Measurements from ENCODE around the gene RFT1. TPM values are rescaled to one million over a fixed set of nuclear protein-coding genes. Genes with fewer than 3 reads are reported as not detected.

Gene RFT1
- total and polyA plus RNA-seq, 2 of the 13 experiments (the other 11 are each of a cell fraction or from before 2014, with no cell fraction given), result 23.2 to 37.0 TPM

DNA sequence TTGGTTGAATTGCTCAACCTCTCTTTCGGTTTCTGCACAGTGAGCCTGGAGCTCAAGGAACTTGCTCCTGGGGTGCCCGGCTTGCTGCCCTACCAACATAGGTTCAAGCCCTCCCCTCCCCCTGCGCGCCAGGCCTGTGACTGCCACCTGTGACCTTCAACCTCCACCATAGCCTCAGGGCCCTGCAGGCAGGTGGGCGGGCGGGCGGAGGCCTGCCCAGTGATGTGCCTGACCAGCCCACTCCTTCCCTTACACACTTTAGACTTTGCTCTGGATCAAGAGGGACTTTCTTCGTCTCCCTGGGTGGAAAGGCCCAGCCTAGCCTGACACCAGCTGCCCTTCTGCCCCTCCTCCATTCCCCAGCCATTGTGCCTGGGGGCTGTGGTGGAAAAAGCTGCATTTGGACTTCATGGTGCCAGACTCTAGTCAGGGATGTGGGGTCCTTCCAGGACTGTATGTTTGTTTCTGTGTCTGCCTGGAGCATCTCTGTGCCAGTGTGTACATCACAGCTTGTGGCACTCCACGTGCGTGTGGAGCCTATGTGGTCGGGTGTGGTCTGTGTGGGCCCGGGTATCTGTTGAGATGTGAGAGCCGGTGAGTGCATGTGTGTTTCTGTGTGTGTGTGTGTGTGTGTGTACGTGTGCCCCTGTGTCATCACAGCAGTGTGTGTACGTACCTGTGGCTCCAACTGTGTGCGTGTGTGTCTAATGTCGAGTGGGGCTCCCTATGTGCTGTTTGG is 40.3 kb upstream of the RFT1 start (continued):
- TF ChIP-seq, protein P1, sequence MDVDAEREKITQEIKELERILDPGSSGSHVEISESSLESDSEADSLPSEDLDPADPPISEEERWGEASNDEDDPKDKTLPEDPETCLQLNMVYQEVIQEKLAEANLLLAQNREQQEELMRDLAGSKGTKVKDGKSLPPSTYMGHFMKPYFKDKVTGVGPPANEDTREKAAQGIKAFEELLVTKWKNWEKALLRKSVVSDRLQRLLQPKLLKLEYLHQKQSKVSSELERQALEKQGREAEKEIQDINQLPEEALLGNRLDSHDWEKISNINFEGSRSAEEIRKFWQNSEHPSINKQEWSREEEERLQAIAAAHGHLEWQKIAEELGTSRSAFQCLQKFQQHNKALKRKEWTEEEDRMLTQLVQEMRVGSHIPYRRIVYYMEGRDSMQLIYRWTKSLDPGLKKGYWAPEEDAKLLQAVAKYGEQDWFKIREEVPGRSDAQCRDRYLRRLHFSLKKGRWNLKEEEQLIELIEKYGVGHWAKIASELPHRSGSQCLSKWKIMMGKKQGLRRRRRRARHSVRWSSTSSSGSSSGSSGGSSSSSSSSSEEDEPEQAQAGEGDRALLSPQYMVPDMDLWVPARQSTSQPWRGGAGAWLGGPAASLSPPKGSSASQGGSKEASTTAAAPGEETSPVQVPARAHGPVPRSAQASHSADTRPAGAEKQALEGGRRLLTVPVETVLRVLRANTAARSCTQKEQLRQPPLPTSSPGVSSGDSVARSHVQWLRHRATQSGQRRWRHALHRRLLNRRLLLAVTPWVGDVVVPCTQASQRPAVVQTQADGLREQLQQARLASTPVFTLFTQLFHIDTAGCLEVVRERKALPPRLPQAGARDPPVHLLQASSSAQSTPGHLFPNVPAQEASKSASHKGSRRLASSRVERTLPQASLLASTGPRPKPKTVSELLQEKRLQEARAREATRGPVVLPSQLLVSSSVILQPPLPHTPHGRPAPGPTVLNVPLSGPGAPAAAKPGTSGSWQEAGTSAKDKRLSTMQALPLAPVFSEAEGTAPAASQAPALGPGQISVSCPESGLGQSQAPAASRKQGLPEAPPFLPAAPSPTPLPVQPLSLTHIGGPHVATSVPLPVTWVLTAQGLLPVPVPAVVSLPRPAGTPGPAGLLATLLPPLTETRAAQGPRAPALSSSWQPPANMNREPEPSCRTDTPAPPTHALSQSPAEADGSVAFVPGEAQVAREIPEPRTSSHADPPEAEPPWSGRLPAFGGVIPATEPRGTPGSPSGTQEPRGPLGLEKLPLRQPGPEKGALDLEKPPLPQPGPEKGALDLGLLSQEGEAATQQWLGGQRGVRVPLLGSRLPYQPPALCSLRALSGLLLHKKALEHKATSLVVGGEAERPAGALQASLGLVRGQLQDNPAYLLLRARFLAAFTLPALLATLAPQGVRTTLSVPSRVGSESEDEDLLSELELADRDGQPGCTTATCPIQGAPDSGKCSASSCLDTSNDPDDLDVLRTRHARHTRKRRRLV (CRISPR knock-in tag; IDR thresholded peaks at IDR 0.05), result no peak
- TF ChIP-seq, protein P2, sequence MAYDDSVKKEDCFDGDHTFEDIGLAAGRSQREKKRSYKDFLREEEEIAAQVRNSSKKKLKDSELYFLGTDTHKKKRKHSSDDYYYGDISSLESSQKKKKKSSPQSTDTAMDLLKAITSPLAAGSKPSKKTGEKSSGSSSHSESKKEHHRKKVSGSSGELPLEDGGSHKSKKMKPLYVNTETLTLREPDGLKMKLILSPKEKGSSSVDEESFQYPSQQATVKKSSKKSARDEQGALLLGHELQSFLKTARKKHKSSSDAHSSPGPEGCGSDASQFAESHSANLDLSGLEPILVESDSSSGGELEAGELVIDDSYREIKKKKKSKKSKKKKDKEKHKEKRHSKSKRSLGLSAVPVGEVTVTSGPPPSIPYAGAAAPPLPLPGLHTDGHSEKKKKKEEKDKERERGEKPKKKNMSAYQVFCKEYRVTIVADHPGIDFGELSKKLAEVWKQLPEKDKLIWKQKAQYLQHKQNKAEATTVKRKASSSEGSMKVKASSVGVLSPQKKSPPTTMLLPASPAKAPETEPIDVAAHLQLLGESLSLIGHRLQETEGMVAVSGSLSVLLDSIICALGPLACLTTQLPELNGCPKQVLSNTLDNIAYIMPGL (CRISPR knock-in tag; IDR thresholded peaks at IDR 0.05; ENCODE audit: borderline replicate concordance in 1 of 2, low read depth in 1 of 2), result 0 out of 4 replicates have a peak, but pooled peaks of 1 of the 2 experiments have one; percentile 34
- TF ChIP-seq ZC3H4 (CRISPR knock-in tag; IDR thresholded peaks at IDR 0.05; ENCODE audit: borderline replicate concordance), result no peak
- no peak for TF ChIP-seq ZFP37 (CRISPR knock-in tag; IDR thresholded peaks at IDR 0.05; ENCODE audit: borderline replicate concordance)
- no peak for TF ChIP-seq ZNF451 (CRISPR knock-in tag; IDR thresholded peaks at IDR 0.05)
- TF ChIP-seq NR1H2 (CRISPR knock-in tag; IDR thresholded peaks at IDR 0.05; ENCODE audit: borderline replicate concordance, low read depth), result no peak
- TF ChIP-seq EED (CRISPR knock-in tag; IDR thresholded peaks at IDR 0.05), result no peak
- peak; percentile 56; the same call in 1 of the 2 replicates for TF ChIP-seq CCDC6 (CRISPR knock-in tag; IDR thresholded peaks at IDR 0.05)
- no peak for TF ChIP-seq PTBP1 (IDR thresholded peaks at IDR 0.05; ENCODE audit: low read depth, low read length, poor library complexity, severe bottlenecking)
- TF ChIP-seq ZNF205 (CRISPR knock-in tag; IDR thresholded peaks at IDR 0.05), result peak; percentile 75
- no peak for TF ChIP-seq ZNF431 (CRISPR knock-in tag; IDR thresholded peaks at IDR 0.05; ENCODE audit: borderline replicate concordance, low read depth)
- TF ChIP-seq, protein P3, sequence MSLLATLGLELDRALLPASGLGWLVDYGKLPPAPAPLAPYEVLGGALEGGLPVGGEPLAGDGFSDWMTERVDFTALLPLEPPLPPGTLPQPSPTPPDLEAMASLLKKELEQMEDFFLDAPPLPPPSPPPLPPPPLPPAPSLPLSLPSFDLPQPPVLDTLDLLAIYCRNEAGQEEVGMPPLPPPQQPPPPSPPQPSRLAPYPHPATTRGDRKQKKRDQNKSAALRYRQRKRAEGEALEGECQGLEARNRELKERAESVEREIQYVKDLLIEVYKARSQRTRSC (CRISPR knock-in tag; IDR thresholded peaks at IDR 0.05; ENCODE audit: low read depth), result no peak
- no peak for TF ChIP-seq SRSF4 (IDR thresholded peaks at IDR 0.05; ENCODE audit: low read depth, low read length, poor library complexity, severe bottlenecking)
- TF ChIP-seq, protein P4, sequence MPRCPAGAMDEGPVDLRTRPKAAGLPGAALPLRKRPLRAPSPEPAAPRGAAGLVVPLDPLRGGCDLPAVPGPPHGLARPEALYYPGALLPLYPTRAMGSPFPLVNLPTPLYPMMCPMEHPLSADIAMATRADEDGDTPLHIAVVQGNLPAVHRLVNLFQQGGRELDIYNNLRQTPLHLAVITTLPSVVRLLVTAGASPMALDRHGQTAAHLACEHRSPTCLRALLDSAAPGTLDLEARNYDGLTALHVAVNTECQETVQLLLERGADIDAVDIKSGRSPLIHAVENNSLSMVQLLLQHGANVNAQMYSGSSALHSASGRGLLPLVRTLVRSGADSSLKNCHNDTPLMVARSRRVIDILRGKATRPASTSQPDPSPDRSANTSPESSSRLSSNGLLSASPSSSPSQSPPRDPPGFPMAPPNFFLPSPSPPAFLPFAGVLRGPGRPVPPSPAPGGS (CRISPR knock-in tag; IDR thresholded peaks at IDR 0.05), result no peak
- TF ChIP-seq SMAD3 (CRISPR knock-in tag; IDR thresholded peaks at IDR 0.05), result no peak
- TF ChIP-seq, protein P5, sequence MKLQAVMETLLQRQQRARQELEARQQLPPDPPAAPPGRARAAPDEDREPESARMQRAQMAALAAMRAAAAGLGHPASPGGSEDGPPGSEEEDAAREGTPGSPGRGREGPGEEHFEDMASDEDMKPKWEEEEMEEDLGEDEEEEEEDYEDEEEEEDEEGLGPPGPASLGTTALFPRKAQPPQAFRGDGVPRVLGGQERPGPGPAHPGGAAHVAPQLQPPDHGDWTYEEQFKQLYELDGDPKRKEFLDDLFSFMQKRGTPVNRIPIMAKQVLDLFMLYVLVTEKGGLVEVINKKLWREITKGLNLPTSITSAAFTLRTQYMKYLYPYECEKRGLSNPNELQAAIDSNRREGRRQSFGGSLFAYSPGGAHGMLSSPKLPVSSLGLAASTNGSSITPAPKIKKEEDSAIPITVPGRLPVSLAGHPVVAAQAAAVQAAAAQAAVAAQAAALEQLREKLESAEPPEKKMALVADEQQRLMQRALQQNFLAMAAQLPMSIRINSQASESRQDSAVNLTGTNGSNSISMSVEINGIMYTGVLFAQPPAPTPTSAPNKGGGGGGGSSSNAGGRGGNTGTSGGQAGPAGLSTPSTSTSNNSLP (IDR thresholded peaks at IDR 0.05; ENCODE audit: low read depth, low read length), result no peak
- 0 out of 2 replicates have a peak, but pooled peaks have one; percentile 58 for TF ChIP-seq ZNF766 (CRISPR knock-in tag; IDR thresholded peaks at IDR 0.05; ENCODE audit: borderline replicate concordance)
- TF ChIP-seq POGZ (CRISPR knock-in tag; IDR thresholded peaks at IDR 0.05), result no peak
